BJ (cell line): Measurements from ENCODE around the gene LDLRAD3. TPM values are rescaled to one million over a fixed set of nuclear protein-coding genes. Genes with fewer than 3 reads are reported as not detected.

Experiments
- CTCF ChIA-PET: fragments of 350-600 bp; formaldehyde crosslinking; extraction: SDS; loops from one replicate; lab custom pipeline; 2021; ENCODE audit warnings: antibody characterized with exemption, inconsistent platforms; lab: Yijun Ruan, JAX
- POLR2A ChIA-PET: fragments of 300-600 bp; sonication (Branson Sonifier 250); formaldehyde crosslinking; extraction: SDS; loops from one replicate; lab custom pipeline; 2021; ENCODE audit warnings: antibody characterized with exemption; lab: Charles Lee
- DNase-seq: peaks from one replicate; pipeline ENCODE4 v3.0.0-alpha.2; 2011; ENCODE audit warnings: low read depth
- H3K27me3 ChIP-seq: 2 replicates; pipeline ENCODE4 v1.6.0; 2011; ENCODE audit warnings: low read length; ENCODE audit not compliant: control insufficient read depth, insufficient read depth
- H3K36me3 ChIP-seq: 2 replicates; pipeline ENCODE4 v1.5.1; 2011; ENCODE audit warnings: low read length; ENCODE audit not compliant: control insufficient read depth, insufficient read depth
- H3K4me3 ChIP-seq: 2 replicates; pipeline ENCODE4 v1.5.1; 2011; ENCODE audit warnings: low read depth, mild to moderate bottlenecking, control low read depth, low read length
- CTCF ChIP-seq: IDR thresholded peaks from 2 replicates; pipeline ENCODE4 v1.5.1; 2011; ENCODE audit warnings: low read depth, mild to moderate bottlenecking, control low read depth, inconsistent platforms, low read length, moderate library complexity; ENCODE audit not compliant: insufficient read depth
- polyA plus RNA-seq: library from polyadenylated mRNA; depleted of rRNA; stranded (reverse); fragments of >200 nt; gene quantifications from 2 replicates; pipeline ENCODE4 v1.2.3, GENCODE V29; 2011

Gene LDLRAD3
- polyA plus RNA-seq, 1 experiment = 3.5 TPM

- ChIA-PET POLR2A (no interaction called here), CTCF (no interaction called here)
- no peak for DNase-seq
- Histone ChIP-seq H3K4me3 (no peak overlapping the region), H3K27me3 (peaks cover 1% of the 10 kb centered on the region; the same call in 1 of the 2 replicates), H3K36me3 (no peaks in the 10 kb centered on the region)
- TF ChIP-seq CTCF = no peak
Observed at GRCh38 chr11:35927104-35927503, 16.8 kb upstream of the LDLRAD3 start.

GRCh38 chr11:35927682-35928081, 16.2 kb upstream of the LDLRAD3 start:
- no peak for TF ChIP-seq CTCF
- CTCF ChIA-PET = interaction anchor here (0.6 kb wide), 1 partner anchor 333 kb away, joined by 3 read pairs; no protein-coding TSS in a partner anchor
- Histone ChIP-seq H3K36me3 (no peaks in the 10 kb centered on the region), H3K4me3 (no peak overlapping the region), H3K27me3 (peaks cover 1% of the 10 kb centered on the region; the same call in 1 of the 2 replicates)
- no peak for DNase-seq
- POLR2A ChIA-PET = no interaction called here

GRCh38 chr11:35928688-35929395, 15.0 kb upstream of the LDLRAD3 start:
- no peak for TF ChIP-seq CTCF
- Histone ChIP-seq H3K36me3 (no peaks in the 10 kb centered on the region), H3K4me3 (no peak overlapping the region), H3K27me3 (no peaks in the 10 kb centered on the region; the same call in 1 of the 2 replicates)
- no peak for DNase-seq
- ChIA-PET CTCF (no interaction called here), POLR2A (no interaction called here)

- H3K36me3 ChIP-seq = no peaks in the 10 kb centered on the region
- POLR2A ChIA-PET = no interaction called here
- H3K27me3 ChIP-seq = no peaks in the 10 kb centered on the region; the same call in 1 of the 2 replicates
- no peak overlapping the region for H3K4me3 ChIP-seq
- CTCF ChIA-PET = no interaction called here
- TF ChIP-seq CTCF = no peak
- DNase-seq = no peak
Observed at GRCh38 chr11:35930466-35930865, 13.4 kb upstream of the LDLRAD3 start.

- POLR2A ChIA-PET = no interaction called here
- Histone ChIP-seq H3K4me3 (no peak overlapping the region), H3K36me3 (no peaks in the 10 kb centered on the region), H3K27me3 (no peaks in the 10 kb centered on the region; the same call in 1 of the 2 replicates)
- CTCF ChIA-PET = no interaction called here
- TF ChIP-seq CTCF = no peak
- DNase-seq = no peak
Observed at GRCh38 chr11:35932121-35932520, 11.7 kb upstream of the LDLRAD3 start.
